K562 (cell line): ENCODE data around the gene SLC34A3. TPM values are rescaled to one million over a fixed set of nuclear protein-coding genes. Genes with fewer than 3 reads are reported as not detected.
A peak's percentile ranks its signal among the peaks of the same experiment; 100 is the strongest.

Source experiments
- BACH1 ChIP-seq: fragments of 200-800 bp; sonication (Bioruptor generic); IDR thresholded peaks from 2 replicates; pipeline ENCODE4 v1.6.1; 2016; ENCODE audit warnings: missing genetic modification characterization, missing compliant biosample characterization
- BHLHE40 ChIP-seq: IDR thresholded peaks from 2 replicates; pipeline ENCODE4 v1.6.1; 2011; ENCODE audit warnings: low read length, improper control_type of control experiment
- CBFA2T2 ChIP-seq: fragments of 450-650 bp; conservative IDR thresholded peaks from 2 replicates; pipeline ENCODE4 v1.6.1; 2017; ENCODE audit warnings: mild to moderate bottlenecking
- CXXC5 ChIP-seq: fragments of 250-450 bp; sonication (Bioruptor Pico); IDR thresholded peaks from 2 replicates; pipeline ENCODE4 v1.8.0; 2022; ENCODE audit warnings: inconsistent platforms, mild to moderate bottlenecking, moderate library complexity
- EP400 ChIP-seq: fragments of 450-650 bp; IDR thresholded peaks from 2 replicates; pipeline ENCODE4 v1.6.1; 2017; ENCODE audit warnings: antibody characterized with exemption, mild to moderate bottlenecking, moderate library complexity
- FOXK2 ChIP-seq, 2 experiments: fragments of 450-650 bp; IDR thresholded peaks in 1 of 2; conservative IDR thresholded peaks in 1 of 2; 2 replicates each; pipeline ENCODE4 v1.6.1; 2016; ENCODE audit warnings: low read depth in 2 of 2, mild to moderate bottlenecking in 1 of 2
- GABPB2 ChIP-seq: fragments of 250-450 bp; sonication (Bioruptor Pico); conservative IDR thresholded peaks from 2 replicates; pipeline ENCODE4 v1.5.1; 2021; ENCODE audit warnings: mild to moderate bottlenecking
- HDGF ChIP-seq: fragments of 450-650 bp; IDR thresholded peaks from 2 replicates; pipeline ENCODE4 v1.6.1; 2016
- LEF1 ChIP-seq: fragments of 450-650 bp; IDR thresholded peaks from 2 replicates; pipeline ENCODE4 v1.6.1; 2016; ENCODE audit warnings: mild to moderate bottlenecking
- MAFG ChIP-seq: fragments of 450-650 bp; conservative IDR thresholded peaks from 2 replicates; pipeline ENCODE4 v1.6.1; 2016; ENCODE audit warnings: missing genetic modification characterization, missing compliant biosample characterization
- MIER1 ChIP-seq: fragments of 450-650 bp; IDR thresholded peaks from 2 replicates; pipeline ENCODE4 v1.6.1; 2016; ENCODE audit warnings: antibody characterized with exemption, mild to moderate bottlenecking, low read depth
- RBFOX2 ChIP-seq: fragments of 200-400 bp; formaldehyde crosslinking; IDR thresholded peaks from 2 replicates; pipeline ENCODE4 v1.6.1; 2017; ENCODE audit warnings: low read depth, mild to moderate bottlenecking, low read length, moderate library complexity
- SAFB2 ChIP-seq: fragments of 200-400 bp; formaldehyde crosslinking; IDR thresholded peaks from 2 replicates; pipeline ENCODE4 v1.6.1; 2018; ENCODE audit warnings: borderline replicate concordance, low read length, low read depth, moderate library complexity; ENCODE audit not compliant: severe bottlenecking
- SIN3A ChIP-seq, 2 experiments: fragments of 150-350 bp in 1 of 2; IDR thresholded peaks; 2 replicates each; pipeline ENCODE4 v1.6.1; 2011 to 2016; ENCODE audit warnings: borderline replicate concordance in 2 of 2, low read depth in 2 of 2, low read length in 2 of 2, mild to moderate bottlenecking in 2 of 2, moderate library complexity in 2 of 2; ENCODE audit not compliant: control insufficient read depth in 1 of 2
- SUPT5H ChIP-seq: fragments of 450-650 bp; IDR thresholded peaks from 2 replicates; pipeline ENCODE4 v1.6.1; 2016
- ZFPM2 ChIP-seq: fragments of 250-450 bp; sonication (Bioruptor Pico); IDR thresholded peaks from 2 replicates; pipeline ENCODE4 v1.5.1; 2022; ENCODE audit warnings: mild to moderate bottlenecking
- ZNF124 ChIP-seq: sonication (generic); formaldehyde crosslinking; IDR thresholded peaks from 2 replicates; pipeline ENCODE4 v1.8.1; 2022; ENCODE audit warnings: missing genetic modification reagents
- ZNF133 ChIP-seq: fragments of 250-450 bp; sonication (Bioruptor Pico); IDR thresholded peaks from 2 replicates; pipeline ENCODE4 v1.4.0; 2020; ENCODE audit warnings: mild to moderate bottlenecking
- polyA plus RNA-seq, 8 experiments: library from polyadenylated mRNA; depleted of rRNA in 4 of 8; stranded (reverse) in 5 of 8; unstranded in 3 of 8; fragments of >200 nt; fragmentation: Nextera tagmentation in 2 of 8; fragmentation: Illumina TruSeq in 1 of 8; extraction: Ambion mirVana in 2 of 8; extraction: Trizol in 1 of 8; gene quantifications; 2 replicates each; pipeline versions ENCODE4 v1.2.1 to v1.2.3, GENCODE V29; 2011 to 2014; ENCODE audit warnings: inconsistent platforms in 1 of 8, missing spikeins in 1 of 8
- total RNA-seq, 7 experiments: library from RNA; depleted of rRNA in 6 of 7; stranded (reverse); fragments of >200 nt in 6 of 7; fragmentation: Illumina TruSeq in 2 of 7; extraction: Trizol in 2 of 7; gene quantifications; 2 replicates each; pipeline versions ENCODE4 v1.2.1 to v1.2.3, GENCODE V29; 2011 to 2021; ENCODE audit warnings: low replicate concordance in 1 of 7
- TF ChIP-seq, protein P1 (sequence below): fragments of 250-450 bp; sonication (Bioruptor Pico); IDR thresholded peaks from 2 replicates; pipeline ENCODE4 v1.9.0; 2021; ENCODE audit warnings: mild to moderate bottlenecking, inconsistent platforms
- TF ChIP-seq, protein P2 (sequence below): fragments of 450-650 bp; IDR thresholded peaks from 2 replicates; pipeline ENCODE4 v1.6.1; 2016; ENCODE audit warnings: missing biosample characterization, missing genetic modification characterization
- TF ChIP-seq, protein P3 (sequence below), 2 experiments: IDR thresholded peaks; 2 replicates each; pipeline ENCODE4 v1.6.1; 2011; ENCODE audit warnings: borderline replicate concordance in 1 of 2, control low read depth in 1 of 2, low read depth in 1 of 2, low read length in 1 of 2, mild to moderate bottlenecking in 1 of 2, mixed read lengths in 1 of 2, moderate library complexity in 1 of 2; ENCODE audit not compliant: insufficient read depth in 1 of 2, insufficient read length in 1 of 2, poor library complexity in 1 of 2, severe bottlenecking in 1 of 2; ENCODE audit errors: extremely low read depth in 1 of 2
- TF ChIP-seq, protein P4 (sequence below): fragments of 450-650 bp; IDR thresholded peaks from 2 replicates; pipeline ENCODE4 v1.6.1; 2016; ENCODE audit warnings: borderline replicate concordance

The SLC34A3 gene
- total and polyA plus RNA-seq, 9 of the 15 experiments (the other 6 are each of a cell fraction or from before 2014, with no cell fraction given), result not detected

DNA sequence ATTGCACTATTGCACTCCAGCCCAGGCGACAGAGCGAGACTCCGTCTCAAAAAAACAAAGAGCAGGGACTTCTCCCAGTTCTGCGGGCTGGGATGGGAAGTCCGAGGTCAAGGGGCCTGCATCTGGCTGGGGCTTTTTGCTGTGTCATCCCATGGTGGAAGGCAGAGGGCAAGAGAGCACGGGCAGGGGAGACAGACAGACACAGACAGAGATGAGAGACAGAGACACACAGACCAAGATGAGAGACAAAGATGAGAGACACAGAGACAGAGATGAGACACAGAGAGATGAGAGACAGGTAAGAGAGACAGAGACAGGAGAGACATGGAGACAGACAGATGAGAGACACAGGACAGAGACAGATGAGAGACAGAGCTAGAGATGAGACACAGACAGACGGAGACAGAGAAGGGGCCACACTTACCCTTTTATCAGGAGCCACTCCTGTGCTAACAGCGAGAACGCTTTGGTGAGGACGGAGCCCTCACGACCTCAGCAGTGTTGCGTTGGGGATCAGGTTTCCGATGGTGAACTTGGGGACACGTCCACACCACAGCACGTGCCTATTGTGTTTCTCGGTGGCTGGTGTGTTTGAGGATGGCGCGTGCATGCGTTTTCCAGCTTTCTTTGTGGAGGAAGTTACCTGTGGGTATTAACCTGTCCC lies 38.0 kb downstream of the SLC34A3 start (continued):
- TF ChIP-seq, protein P1, sequence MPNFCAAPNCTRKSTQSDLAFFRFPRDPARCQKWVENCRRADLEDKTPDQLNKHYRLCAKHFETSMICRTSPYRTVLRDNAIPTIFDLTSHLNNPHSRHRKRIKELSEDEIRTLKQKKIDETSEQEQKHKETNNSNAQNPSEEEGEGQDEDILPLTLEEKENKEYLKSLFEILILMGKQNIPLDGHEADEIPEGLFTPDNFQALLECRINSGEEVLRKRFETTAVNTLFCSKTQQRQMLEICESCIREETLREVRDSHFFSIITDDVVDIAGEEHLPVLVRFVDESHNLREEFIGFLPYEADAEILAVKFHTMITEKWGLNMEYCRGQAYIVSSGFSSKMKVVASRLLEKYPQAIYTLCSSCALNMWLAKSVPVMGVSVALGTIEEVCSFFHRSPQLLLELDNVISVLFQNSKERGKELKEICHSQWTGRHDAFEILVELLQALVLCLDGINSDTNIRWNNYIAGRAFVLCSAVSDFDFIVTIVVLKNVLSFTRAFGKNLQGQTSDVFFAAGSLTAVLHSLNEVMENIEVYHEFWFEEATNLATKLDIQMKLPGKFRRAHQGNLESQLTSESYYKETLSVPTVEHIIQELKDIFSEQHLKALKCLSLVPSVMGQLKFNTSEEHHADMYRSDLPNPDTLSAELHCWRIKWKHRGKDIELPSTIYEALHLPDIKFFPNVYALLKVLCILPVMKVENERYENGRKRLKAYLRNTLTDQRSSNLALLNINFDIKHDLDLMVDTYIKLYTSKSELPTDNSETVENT, result no peak
- TF ChIP-seq GABPB2 (CRISPR knock-in tag), result no peak
- TF ChIP-seq, protein P2, sequence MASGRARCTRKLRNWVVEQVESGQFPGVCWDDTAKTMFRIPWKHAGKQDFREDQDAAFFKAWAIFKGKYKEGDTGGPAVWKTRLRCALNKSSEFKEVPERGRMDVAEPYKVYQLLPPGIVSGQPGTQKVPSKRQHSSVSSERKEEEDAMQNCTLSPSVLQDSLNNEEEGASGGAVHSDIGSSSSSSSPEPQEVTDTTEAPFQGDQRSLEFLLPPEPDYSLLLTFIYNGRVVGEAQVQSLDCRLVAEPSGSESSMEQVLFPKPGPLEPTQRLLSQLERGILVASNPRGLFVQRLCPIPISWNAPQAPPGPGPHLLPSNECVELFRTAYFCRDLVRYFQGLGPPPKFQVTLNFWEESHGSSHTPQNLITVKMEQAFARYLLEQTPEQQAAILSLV (tag), result no peak
- peak; percentile 96 for TF ChIP-seq HDGF
- peak; percentile 45; the same call in 1 of the 2 replicates for TF ChIP-seq CBFA2T2
- TF ChIP-seq SUPT5H, result peak; percentile 69; the same call in 1 of the 2 replicates
- TF ChIP-seq SIN3A (IDR thresholded peaks at IDR 0.05; ENCODE audit: borderline replicate concordance in 2 of 2, control insufficient read depth in 1 of 2, low read depth in 2 of 2, low read length in 2 of 2), result no peak
- TF ChIP-seq EP400, result peak; percentile 80
- TF ChIP-seq ZNF133 (CRISPR knock-in tag), result no peak
- TF ChIP-seq MIER1, result peak; percentile 69; the same call in 1 of the 2 replicates
- no peak for TF ChIP-seq SAFB2
- no peak for TF ChIP-seq ZNF124 (CRISPR knock-in tag)
- TF ChIP-seq CXXC5 (CRISPR knock-in tag), result peak; percentile 74
- TF ChIP-seq, protein P3, sequence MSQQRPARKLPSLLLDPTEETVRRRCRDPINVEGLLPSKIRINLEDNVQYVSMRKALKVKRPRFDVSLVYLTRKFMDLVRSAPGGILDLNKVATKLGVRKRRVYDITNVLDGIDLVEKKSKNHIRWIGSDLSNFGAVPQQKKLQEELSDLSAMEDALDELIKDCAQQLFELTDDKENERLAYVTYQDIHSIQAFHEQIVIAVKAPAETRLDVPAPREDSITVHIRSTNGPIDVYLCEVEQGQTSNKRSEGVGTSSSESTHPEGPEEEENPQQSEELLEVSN (IDR thresholded peaks at IDR 0.05; ENCODE audit: borderline replicate concordance in 1 of 2, extremely low read depth in 1 of 2, insufficient read depth in 1 of 2, insufficient read length in 1 of 2, low read depth in 1 of 2, low read length in 1 of 2, poor library complexity in 1 of 2, severe bottlenecking in 1 of 2), result peak; percentile 40 to 49
- TF ChIP-seq MAFG, result peak; percentile 98
- peak; percentile 67 for TF ChIP-seq BACH1 (tag)
- TF ChIP-seq BHLHE40, result peak; percentile 83
- no peak; the same call in 1 of the 2 replicates for TF ChIP-seq RBFOX2
- TF ChIP-seq LEF1, result peak; percentile 88
- TF ChIP-seq ZFPM2 (CRISPR knock-in tag), result no peak
- TF ChIP-seq, protein P4, sequence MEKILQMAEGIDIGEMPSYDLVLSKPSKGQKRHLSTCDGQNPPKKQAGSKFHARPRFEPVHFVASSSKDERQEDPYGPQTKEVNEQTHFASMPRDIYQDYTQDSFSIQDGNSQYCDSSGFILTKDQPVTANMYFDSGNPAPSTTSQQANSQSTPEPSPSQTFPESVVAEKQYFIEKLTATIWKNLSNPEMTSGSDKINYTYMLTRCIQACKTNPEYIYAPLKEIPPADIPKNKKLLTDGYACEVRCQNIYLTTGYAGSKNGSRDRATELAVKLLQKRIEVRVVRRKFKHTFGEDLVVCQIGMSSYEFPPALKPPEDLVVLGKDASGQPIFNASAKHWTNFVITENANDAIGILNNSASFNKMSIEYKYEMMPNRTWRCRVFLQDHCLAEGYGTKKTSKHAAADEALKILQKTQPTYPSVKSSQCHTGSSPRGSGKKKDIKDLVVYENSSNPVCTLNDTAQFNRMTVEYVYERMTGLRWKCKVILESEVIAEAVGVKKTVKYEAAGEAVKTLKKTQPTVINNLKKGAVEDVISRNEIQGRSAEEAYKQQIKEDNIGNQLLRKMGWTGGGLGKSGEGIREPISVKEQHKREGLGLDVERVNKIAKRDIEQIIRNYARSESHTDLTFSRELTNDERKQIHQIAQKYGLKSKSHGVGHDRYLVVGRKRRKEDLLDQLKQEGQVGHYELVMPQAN, result peak; percentile 81; the same call in 1 of the 2 replicates
- TF ChIP-seq FOXK2 (conservative IDR thresholded peaks at IDR 0.05 in 1 of 2, IDR thresholded peaks at IDR 0.05 in 1 of 2; ENCODE audit: low read depth in 2 of 2), result peak; percentile 58 to 59; a peak in 2 of 4 replicates
